Ovary (tissue), 9 donors: ENCODE measurements around the gene MIGA2. TPM values are rescaled to one million over a fixed set of nuclear protein-coding genes. Genes with fewer than 3 reads are reported as not detected.

Experiments
- DNase-seq, 5 donors: peaks; one replicate each; pipeline ENCODE4 v3.0.0-alpha.2; 2019 to 2020
- H3K27ac ChIP-seq, 2 donors: fragments of 200-600 bp; one replicate each; pipeline versions ENCODE4 v1.5.1 to v1.8.0; 2019 to 2022
- H3K27me3 ChIP-seq: fragments of 200-600 bp; one replicate; pipeline ENCODE4 v1.8.0; 2022
- H3K36me3 ChIP-seq: fragments of 200-600 bp; sonication (generic); one replicate; pipeline ENCODE4 v1.5.1; 2019
- H3K4me1 ChIP-seq: one replicate; pipeline ENCODE4 v1.8.1; 2013; ENCODE audit warnings: mild to moderate bottlenecking, moderate library complexity; ENCODE audit not compliant: insufficient read depth
- H3K4me3 ChIP-seq: fragments of 200-600 bp; sonication (generic); one replicate; pipeline ENCODE4 v1.5.1; 2017
- H3K9me3 ChIP-seq, 2 donors: fragments of 200-600 bp in 1 of 2; sonication (generic) in 1 of 2; one replicate each; pipeline versions ENCODE4 v1.5.1 to v1.8.1; 2013 to 2019; ENCODE audit warnings: mild to moderate bottlenecking in 1 of 2, moderate library complexity in 1 of 2
- EP300 ChIP-seq: sonication (generic); formaldehyde crosslinking; IDR thresholded peaks from one replicate; pipeline ENCODE4 v1.6.1; 2017; ENCODE audit warnings: antibody characterized with exemption
- POLR2A ChIP-seq: fragments of 450-650 bp; IDR thresholded peaks from one replicate; pipeline ENCODE4 v1.6.1; 2017; ENCODE audit warnings: antibody characterized with exemption, mild to moderate bottlenecking, moderate library complexity
- WGBS, 3 donors: extraction: QIAGEN DNeasy Blood & Tissue Kit in 1 of 3; methylation state at CpG; one replicate each; pipeline versions ENCODE4 v1.1.5 to v1.1.7; 2013 to 2017; 5-methylcytosine and 5-hydroxymethylcytosine counted together
- intact Hi-C, 4 donors: fragments of 100-400 bp; cut with DNase I; formaldehyde crosslinking; loops; one replicate each; pipeline versions ENCODE4 v1.11.0 to v1.15.1; 2022 to 2023
- polyA plus RNA-seq, 2 donors: library from polyadenylated mRNA; stranded (reverse); fragments of 200-250 nt in 1 of 2; fragments of 350-450 nt in 1 of 2; fragmentation: Illumina TruSeq in 1 of 2; extraction: RNeasy Lipid Tissue Mini Kit (QIAGEN cat#74804) in 1 of 2; gene quantifications; one replicate each; pipeline ENCODE4 v1.2.3, GENCODE V29; 2013 to 2014
- total RNA-seq, 7 donors: library from RNA; depleted of rRNA in 2 of 7; stranded (reverse); fragments of >200 nt in 2 of 7; fragmentation: NEBNext Ultra II Directional in 3 of 7; extraction: Animal tissue kit (Norgen Biotek cat#: 25700) in 3 of 7; gene quantifications; one replicate each; pipeline versions ENCODE4 v1.1.0 to v1.2.4, GENCODE V29; 2016 to 2023
- TF ChIP-seq, protein P1 (sequence below), 3 donors: fragments of 450-650 bp in 2 of 3; fragments of 200-600 bp in 1 of 3; IDR thresholded peaks; one replicate each; pipeline versions ENCODE4 v1.5.1 to v1.8.0; 2016 to 2022; ENCODE audit warnings: antibody characterized with exemption in 3 of 3, mild to moderate bottlenecking in 1 of 3
- donor health status: DM: no; HTN: no; CAD: no; lungs with moderate emphysema.
- donor health status: DM: no; HTN: no; CAD: no.
- donor health status: Bipolar disorder and iron deficiency.
- donor health status: DM: yes; HTN: yes; CAD: no.
- donor health status: DM: no; HTN: no; CAD: no.
- donor health status: DM: yes; HTN: yes; CAD: no.

Gene MIGA2
- total and polyA plus RNA-seq, 9 donors: 2.5 to 36.5 (median 23.1) TPM

GRCh38 chr9:129102791-129103594 is 66.6 kb downstream of the MIGA2 start:
- intact Hi-C loops: no loop called here
- TF ChIP-seq EP300 (no peak), POLR2A (no peak)
- TF ChIP-seq, protein P1, sequence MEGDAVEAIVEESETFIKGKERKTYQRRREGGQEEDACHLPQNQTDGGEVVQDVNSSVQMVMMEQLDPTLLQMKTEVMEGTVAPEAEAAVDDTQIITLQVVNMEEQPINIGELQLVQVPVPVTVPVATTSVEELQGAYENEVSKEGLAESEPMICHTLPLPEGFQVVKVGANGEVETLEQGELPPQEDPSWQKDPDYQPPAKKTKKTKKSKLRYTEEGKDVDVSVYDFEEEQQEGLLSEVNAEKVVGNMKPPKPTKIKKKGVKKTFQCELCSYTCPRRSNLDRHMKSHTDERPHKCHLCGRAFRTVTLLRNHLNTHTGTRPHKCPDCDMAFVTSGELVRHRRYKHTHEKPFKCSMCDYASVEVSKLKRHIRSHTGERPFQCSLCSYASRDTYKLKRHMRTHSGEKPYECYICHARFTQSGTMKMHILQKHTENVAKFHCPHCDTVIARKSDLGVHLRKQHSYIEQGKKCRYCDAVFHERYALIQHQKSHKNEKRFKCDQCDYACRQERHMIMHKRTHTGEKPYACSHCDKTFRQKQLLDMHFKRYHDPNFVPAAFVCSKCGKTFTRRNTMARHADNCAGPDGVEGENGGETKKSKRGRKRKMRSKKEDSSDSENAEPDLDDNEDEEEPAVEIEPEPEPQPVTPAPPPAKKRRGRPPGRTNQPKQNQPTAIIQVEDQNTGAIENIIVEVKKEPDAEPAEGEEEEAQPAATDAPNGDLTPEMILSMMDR (IDR thresholded peaks at IDR 0.05): peak in 1 of 3 donors; percentile 7
- Histone ChIP-seq H3K4me1 (no peaks in the 10 kb centered on the region), H3K27me3 (no peaks in the 10 kb centered on the region), H3K27ac (no peak overlapping the region), H3K4me3 (no peak overlapping the region), H3K9me3 (no peaks in the 10 kb centered on the region), H3K36me3 (no peaks in the 10 kb centered on the region)
- WGBS, 3 donors: 58 to 63% (median 61%) methylated on average over 13 to 14 of the region's 14 CpGs
- peak in 2 of 5 donors; percentile 38 to 50 for DNase-seq

GRCh38 chr9:129103595-129103965 is 67.2 kb downstream of the MIGA2 start:
- 89 to 90% (median 89%) methylated on average over 4 of the region's 4 CpGs for WGBS, 3 donors
- H3K4me3 ChIP-seq: no peak overlapping the region
- intact Hi-C loops: no loop called here
- H3K4me1 ChIP-seq: no peaks in the 10 kb centered on the region
- no peaks in the 10 kb centered on the region for H3K27me3 ChIP-seq
- H3K36me3 ChIP-seq: no peaks in the 10 kb centered on the region
- no peaks in the 10 kb centered on the region for H3K9me3 ChIP-seq
- no peak overlapping the region for H3K27ac ChIP-seq
- DNase-seq: no peak
- no peak for TF ChIP-seq EP300
- no peak for TF ChIP-seq POLR2A
- TF ChIP-seq, protein P1 (IDR thresholded peaks at IDR 0.05): no peak

DNA sequence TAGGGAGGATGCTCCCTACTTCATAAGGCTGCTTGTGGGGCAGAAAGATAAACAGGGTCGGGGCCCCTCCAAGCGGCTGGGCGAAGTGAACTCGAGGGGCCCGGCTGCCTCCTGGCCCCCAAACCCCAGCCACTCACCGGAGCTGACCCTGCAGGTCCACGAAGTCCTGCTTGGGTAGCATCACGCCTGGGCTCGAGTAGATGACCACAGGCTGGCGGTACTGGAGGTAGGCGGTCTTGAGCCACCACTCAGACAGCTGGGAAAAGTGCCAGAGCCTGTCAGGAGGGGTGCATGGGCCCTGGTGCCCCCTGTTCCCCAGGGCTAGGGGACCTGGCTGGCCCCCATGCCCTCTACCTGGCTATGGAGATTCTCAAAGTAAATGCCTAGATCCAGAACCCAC is 67.6 kb downstream of the MIGA2 start:
- TF ChIP-seq, protein P1 (IDR thresholded peaks at IDR 0.05): no peak
- no peak for TF ChIP-seq POLR2A
- TF ChIP-seq EP300: no peak
- no peak for DNase-seq
- Histone ChIP-seq H3K4me1 (no peaks in the 10 kb centered on the region), H3K27ac (no peak overlapping the region), H3K9me3 (no peaks in the 10 kb centered on the region), H3K4me3 (no peak overlapping the region), H3K27me3 (no peaks in the 10 kb centered on the region), H3K36me3 (no peaks in the 10 kb centered on the region)
- intact Hi-C loops: no loop called here
- 84 to 89% (median 88%) methylated on average over 11 of the region's 11 CpGs for WGBS, 3 donors

GRCh38 chr9:129105857-129106694 is 69.7 kb downstream of the MIGA2 start:
- Histone ChIP-seq H3K36me3 (no peaks in the 10 kb centered on the region), H3K4me1 (peaks cover 3% of the 10 kb centered on the region), H3K9me3 (no peaks in the 10 kb centered on the region), H3K4me3 (no peak overlapping the region), H3K27ac (no peak overlapping the region), H3K27me3 (no peaks in the 10 kb centered on the region)
- no peak for DNase-seq
- WGBS, 3 donors: 82 to 90% (median 85%) methylated on average over 17 of the region's 17 CpGs
- TF ChIP-seq EP300 (no peak), POLR2A (no peak)
- TF ChIP-seq, protein P1 (IDR thresholded peaks at IDR 0.05): no peak
- intact Hi-C loops: no loop called here
